ENCODE results near the gene COL5A1.

DNA sequence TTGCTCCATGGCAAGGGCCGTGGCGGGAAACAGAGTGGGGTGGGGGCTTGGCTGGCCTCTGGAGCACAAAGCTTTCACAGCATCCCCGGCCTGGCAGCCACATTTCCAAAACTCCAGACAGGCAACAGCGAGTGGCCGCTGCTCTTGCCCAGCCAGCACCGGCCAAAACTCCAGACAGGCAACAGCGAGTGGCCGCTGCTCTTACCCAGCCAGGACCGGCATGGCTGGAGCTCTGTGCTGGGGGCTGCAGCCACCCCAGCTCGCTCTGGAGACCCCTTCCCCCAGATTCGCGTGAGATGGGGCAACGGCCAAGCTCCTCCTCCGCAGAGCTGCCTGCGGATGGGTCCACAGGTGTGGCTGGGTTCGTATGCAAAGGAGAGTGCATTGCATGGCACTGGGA, 98.5 kb downstream of the COL5A1 start:
- TF ChIP-seq, protein P1, sequence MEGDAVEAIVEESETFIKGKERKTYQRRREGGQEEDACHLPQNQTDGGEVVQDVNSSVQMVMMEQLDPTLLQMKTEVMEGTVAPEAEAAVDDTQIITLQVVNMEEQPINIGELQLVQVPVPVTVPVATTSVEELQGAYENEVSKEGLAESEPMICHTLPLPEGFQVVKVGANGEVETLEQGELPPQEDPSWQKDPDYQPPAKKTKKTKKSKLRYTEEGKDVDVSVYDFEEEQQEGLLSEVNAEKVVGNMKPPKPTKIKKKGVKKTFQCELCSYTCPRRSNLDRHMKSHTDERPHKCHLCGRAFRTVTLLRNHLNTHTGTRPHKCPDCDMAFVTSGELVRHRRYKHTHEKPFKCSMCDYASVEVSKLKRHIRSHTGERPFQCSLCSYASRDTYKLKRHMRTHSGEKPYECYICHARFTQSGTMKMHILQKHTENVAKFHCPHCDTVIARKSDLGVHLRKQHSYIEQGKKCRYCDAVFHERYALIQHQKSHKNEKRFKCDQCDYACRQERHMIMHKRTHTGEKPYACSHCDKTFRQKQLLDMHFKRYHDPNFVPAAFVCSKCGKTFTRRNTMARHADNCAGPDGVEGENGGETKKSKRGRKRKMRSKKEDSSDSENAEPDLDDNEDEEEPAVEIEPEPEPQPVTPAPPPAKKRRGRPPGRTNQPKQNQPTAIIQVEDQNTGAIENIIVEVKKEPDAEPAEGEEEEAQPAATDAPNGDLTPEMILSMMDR (IDR thresholded peaks at IDR 0.05; ENCODE audit: low read length): no peak
- TF ChIP-seq EZH2 (IDR thresholded peaks at IDR 0.05; ENCODE audit: borderline replicate concordance, low read length): no peak

Data from OCI-LY1 (cell line).